Stimulated activated CD8-positive, alpha-beta memory T cell treated with anti-CD3 and anti-CD28 coated beads, Interleukin-7, amount 100 ng/mL, for 48 hours (primary cell): ENCODE results near the gene SLC16A3.
"Not testable (repeated sequence)": the region's sequence is repeated elsewhere in the genome, so short reads cannot be mapped to it uniquely, and the experiment has no call there.

Source experiments
- DNase-seq, 2 donors: peaks; one replicate each; pipeline ENCODE4 v3.0.0-alpha.2; 2020; ENCODE audit warnings: low read depth in 1 of 2; ENCODE audit errors: extremely low read depth in 1 of 2

SLC16A3 gene

DNA sequence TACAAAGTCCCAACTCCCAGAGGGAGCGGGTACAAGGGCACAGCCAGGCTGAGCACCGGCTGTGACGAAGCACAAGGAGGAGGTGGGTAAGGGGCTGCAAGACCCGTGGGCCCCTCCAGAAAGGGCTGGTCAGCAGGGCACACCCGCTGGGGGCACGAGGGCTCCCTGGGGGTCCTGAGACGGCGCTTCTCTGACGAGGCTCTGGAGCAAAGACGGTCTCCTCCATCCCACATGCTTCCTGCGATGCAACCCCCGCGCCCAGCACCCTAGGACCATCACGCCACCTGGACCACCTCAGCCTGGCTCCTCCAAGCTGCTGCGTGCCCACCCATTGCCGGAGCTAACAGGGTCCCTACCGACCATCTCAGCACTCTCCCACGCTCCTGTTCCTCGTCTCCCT, 24.9 kb upstream of the SLC16A3 start:
- DNase-seq, result no peak

DNA sequence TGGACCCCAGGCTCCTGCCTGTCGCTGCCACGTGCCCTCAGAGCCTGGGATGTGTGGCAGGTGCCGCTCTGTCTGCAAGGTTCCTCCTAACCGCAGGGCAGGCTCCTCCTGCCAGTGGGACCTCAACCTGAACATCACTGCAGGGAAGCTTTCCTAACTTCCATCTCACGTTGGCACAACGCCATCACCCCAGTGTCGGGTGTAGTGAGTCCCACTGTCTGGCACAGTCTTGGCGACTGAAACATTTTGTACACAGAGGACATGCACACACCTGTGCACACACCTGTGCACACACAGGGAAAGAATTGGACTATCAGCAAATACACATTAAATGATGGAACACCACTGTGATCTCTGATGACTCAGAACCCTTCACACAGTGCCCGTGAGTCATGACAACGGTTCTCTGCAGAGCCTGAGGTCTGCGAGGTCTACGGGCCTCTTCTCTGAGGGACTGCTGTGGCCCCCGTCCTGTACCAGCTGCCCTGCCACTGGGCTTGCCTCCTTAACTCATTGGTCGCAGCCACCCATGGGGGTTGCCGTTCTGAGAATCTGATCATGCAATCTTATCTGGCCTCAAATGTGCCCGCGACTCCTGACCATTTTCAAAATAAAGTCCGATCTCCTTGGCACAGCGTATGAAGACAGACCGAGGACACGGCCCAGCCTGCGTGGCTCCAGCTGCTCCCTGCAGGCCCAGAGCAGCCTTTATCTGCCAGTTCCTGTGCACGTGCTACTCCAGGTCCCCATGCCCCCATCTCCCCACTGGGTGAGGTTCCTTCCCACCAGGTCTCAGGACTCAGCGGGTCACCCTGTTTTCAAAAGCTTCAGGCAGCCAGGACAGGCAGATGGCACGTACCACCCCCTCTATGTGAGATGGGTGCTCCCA, 23.8 kb upstream of the SLC16A3 start:
- peak in 1 of 2 donors; percentile 59 for DNase-seq

DNA sequence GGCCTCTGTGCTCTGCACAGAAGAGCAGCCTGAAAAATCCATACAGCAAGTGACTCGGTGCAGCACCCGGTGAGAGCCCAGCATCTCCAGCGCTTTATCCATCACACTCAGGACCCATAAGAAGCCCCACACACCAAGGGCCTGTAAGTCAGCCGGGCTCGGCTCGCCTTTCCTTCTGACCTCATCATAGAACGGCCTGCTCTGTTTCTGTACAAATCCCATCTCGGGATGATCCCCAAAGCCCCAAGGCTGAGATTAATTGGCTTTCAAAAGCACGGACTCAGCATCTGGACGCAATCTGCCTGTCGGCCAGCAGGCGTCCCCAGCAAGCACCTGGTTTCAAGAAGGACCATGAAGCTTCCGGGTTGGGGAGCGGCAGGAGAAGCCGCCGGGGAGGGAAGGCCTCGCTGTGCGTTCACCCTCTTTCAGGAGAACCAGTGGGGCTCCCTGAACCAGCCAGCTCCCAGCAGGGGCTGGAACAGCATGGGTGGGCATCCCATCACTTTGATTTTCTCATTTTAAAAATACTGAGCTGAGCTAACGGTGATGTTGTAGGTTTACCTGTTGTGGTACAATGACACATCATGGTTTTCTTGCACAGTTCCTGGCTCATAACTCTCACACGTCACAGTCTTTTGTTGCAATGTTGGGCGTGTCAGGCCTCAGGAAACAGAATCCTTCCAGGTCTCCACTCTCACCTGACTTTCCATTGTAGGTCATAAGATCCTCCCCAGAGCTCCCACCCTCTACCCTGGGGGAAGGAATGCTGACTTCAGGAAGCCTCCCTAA, 22.9 kb upstream of the SLC16A3 start:
- peak in 1 of 2 donors; percentile 73 for DNase-seq

DNA sequence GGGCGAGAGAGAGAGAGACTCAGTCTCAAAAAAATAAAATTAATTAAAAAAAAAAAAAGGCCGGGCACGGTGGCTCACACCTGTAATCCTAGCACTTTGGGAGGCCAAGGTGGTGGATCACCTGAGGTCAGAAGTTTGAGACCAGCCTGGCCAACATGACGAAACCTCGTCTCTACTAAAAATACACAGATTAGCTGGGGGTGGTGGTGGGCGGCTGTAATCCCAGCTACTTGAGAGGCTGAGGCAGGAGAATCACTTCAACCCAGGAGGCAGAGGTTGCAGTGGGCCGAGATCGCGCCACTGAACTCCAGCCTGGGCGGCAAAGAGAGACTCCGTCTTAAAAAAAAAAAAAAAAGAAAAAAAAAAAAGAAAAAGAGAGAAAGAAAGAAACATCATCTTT, 18.2 kb upstream of the SLC16A3 start:
- not testable (repeated sequence) for DNase-seq

DNA sequence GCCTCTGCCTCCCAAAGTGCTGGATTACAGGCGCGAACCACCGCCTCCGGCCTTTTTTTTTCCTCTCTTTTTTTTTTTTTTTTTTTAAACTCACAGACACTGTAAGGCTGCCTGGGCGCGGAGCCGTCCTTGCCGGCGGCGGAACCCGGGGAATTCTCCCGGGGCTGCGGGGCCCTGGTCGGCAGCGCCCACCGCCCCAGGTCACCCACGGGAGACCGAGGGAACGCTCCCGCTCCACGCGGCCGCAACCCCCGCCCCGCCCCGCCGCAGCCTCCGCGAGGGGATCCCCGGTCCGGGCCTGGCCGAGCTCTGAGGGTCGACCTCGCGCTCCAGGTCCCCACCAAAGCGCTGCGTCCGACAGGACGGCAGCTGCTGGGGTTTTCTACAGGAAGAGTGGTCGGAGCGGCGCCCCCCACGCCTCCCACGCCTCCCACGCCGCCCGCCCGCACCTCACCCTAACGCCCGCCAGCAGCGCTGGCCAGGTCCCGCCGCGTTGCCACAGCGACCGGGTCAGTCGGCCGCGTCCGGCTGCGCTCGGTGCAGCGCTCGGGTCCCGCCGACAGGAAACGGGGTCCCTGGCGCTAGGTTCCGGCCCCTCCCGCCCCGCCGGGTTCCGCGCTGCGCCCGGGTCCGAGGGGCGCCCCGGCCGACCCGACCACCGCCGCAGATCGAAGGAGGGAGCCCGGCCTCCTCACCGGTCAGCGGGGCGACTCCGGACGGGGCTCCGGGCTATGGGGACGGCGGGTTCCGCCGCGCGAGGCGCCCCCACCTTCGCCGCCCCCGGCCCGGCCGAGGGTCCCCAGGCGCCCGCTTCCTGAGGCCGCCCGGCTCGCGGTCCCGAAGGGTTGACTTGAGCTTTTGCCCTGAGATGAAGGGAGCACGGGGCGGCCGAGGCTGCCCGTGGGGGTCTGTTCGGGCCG, 16.3 kb upstream of the SLC16A3 start, which contains the start of gene CCDC57:
CCDC57 (minus strand) TSS at position 512 of the 920 bp plus-strand sequence. CDS start 10,898 bp downstream, outside the sequence.
- peak; percentile 60 to 68 for DNase-seq

DNA sequence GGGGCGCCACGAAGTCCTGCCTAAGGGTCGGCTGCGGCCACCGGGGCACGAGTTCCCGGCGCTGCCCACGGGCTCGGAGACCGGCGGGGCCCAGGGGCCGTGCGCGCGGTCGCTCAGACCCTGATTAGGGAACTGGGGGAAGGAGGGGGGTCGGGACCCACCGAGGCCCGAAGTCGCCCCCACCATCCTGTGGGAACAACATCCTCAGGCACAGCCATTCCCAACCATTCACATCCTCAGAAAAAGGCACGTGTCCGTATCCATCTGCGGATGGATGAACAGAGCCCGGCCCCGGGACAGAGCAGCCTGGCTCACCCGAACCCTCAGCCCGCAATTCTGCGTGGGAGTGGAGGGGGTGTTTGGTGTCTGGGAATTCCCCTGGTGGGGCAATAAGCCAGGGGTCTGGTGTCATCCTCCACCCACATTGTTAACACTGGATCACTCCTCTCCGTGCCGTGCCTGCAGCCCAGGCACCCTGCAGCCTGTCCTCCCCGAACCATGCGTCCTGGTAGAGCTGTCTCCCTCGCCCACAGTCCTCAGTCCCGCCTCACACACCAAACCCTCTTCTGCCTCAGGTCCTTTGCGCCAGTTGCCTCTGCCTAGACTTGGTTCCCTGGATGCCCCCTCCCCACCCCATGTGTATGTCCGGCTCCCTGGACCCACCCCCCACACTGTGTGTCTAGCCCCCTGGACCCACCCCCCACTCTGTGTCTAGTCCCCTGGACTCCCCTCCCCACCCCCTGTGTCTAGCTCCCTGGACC, 15.4 kb upstream of the SLC16A3 start:
- peak in 1 of 2 donors; percentile 65 for DNase-seq

DNA sequence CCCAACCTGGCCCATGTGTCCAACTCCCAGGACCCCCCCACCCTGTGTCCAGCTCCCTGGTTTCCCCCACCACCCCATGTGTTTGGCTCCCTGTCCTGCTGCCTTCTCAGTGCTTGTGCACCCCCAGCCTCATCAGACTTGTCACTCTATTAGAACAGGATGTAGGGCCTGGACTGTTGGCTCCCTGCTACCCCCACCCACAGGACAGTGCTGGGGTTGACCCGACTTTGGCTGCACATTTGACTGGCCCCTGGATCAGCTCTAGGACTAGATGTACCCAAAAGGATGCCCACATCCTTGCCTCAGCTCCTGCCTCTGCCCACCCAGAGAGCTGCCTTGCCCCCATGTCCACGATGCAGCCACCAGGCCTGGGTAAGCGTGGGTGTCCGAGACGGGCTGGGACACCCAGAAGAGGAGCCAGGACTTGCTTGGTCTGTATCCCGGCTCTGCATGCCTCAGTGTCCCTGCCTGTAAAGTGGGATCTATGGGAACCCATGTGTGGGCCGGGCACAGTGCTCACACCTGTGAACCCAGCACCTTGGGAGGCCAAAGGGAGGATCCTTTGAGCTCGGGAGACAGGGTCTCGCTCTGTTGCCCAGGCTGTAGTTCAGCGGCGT, 14.7 kb upstream of the SLC16A3 start:
- no peak for DNase-seq

DNA sequence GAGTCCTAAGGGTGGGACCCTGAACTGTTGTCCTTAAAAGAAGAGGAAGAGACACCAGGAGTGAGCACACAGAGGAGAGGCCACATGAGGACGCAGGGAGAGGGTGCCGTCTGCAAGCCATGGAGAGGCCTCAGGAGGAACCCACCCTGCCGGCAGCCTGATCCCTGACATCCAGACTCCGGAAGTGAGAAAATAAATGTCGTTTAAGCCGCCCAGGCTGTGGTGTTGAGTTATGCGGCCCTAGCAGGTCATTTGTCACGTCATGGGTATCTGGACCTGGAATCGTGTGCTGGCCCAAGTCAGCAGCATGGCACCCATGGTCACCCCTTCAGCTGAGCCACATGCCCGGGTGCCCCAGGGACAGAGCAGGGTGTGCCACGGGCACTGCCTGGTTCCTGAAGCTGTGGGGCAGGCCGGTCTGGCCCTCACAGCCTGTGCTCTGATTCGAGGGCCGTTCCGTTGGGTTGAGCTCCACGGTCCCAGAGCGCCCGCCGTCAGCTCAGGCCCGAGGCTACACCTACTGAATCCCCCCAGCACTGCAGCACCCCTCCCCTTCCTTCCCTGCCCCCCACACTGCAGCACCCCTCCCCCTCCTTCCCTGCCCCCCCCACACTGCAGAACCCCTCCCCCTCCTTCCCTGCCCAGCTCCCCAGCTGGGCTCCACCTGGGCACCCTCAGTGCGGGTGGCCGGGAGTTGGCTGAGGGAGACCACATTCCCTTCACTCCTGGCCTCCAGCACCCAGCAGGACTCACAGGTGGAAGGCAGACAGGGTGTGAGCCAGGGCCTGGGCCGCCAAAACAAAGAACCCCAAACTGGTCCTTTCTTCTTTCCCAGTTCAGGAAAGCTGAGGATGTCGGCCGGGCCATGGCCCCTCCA, 13.5 kb upstream of the SLC16A3 start:
- no peak for DNase-seq

DNA sequence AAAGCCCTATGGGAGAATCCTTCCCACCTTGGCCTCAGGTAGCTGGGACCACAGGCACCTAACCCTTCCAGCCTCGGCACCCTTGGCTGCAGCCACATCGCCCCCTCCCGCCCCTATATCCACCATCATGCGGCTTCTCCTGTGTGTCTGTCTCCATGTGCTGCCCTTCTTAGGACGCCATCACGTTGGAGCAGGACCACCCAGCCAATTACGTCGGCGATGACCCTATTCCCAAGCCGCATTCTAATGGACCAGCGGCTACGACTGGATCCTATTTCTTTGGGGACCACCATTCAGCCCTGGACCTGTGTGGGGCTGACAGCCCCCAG, 12.9 kb upstream of the SLC16A3 start:
- DNase-seq, result no peak

DNA sequence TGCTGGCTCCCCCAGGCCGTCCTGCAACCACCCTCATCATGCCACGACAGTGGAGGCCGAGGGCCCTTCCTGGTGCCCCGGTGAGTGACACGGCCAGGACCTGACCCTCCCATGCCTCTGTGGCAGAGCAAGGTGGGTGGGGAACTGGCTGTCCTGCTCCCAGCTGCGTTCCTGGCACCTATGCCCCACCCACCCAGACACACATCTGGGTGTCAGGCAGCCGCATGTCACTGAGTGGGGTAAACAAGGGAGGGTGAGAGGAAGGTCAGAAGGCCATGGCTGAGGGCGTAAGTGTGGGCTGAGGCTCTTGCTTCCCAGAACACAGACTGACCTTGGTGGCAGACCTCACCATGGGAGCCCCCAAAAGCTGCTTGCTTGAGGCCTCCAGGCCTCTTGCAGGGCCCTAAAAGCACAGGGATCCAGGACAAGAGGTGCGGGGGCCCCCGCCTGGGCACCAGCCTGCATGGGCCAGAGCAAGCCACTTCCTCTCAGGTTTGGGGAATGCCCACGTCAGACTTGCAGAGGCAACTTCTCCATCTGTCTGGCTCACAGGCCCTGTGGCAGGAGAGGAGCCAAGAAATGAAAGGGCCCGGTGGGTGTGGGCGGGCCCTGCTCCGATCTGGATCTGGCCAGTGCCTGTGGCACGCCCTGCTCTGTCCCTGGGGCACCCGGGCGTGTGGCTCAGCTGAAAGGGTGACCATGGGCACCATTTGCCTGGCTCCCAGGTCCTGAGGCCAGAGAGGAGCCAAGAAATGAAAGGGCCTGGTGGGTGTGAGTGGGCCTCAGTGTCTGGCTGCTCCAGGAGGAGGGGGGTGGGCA, 12.3 kb upstream of the SLC16A3 start:
- no peak for DNase-seq

DNA sequence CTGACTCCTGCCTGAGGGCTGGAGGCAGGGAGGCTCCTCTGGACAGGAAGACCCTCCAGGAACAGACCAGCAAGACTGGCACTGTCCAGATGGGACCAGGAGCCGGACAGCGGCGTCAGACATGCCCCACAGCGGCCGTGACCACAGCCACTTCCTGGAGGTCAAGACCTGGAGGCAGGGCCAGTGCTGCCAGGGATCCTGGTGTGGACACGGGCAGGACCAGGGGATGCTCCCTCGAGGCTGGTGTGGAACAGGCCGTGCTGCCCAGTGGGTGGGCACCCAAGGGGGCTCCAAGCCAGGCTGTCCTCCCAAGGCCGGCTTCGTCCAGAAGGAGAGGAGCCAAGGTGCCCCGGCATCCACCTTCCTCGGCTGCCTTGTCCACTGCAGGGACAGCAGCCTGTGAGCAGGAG, 11.7 kb upstream of the SLC16A3 start:
- no peak for DNase-seq

DNA sequence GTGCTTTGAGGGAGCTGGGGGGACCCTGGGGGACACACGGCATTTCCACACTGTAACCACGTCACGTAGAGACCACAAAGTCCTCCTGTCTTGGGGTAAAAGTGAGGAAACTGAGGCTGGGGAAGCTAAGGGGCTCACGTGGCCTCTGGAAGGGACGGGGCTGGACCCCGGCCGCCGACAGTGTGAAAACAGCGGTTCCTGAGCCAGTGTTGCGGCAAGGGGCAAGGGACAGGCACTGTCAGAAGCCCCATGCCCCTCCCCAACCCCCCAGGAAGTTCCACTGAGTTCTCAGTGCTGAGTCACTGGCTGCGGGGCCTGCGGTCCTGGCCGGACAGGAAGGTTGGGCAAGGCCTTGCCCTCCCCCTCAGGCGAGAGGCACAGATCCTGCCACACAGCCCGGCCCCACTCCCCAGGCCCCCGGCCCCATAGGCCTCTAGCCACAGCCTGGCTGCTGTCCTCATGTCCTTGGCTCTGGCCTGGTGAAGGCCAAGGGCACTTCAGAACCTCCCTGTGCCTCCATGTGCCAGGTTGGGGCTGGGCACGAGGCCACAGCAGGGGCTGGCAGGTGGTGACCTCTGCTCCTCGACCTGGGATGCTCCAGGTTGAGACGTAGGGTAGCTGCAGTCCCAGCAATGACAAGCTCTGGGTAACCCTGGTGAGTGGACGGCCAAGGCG, 11.2 kb upstream of the SLC16A3 start:
- DNase-seq, result no peak

DNA sequence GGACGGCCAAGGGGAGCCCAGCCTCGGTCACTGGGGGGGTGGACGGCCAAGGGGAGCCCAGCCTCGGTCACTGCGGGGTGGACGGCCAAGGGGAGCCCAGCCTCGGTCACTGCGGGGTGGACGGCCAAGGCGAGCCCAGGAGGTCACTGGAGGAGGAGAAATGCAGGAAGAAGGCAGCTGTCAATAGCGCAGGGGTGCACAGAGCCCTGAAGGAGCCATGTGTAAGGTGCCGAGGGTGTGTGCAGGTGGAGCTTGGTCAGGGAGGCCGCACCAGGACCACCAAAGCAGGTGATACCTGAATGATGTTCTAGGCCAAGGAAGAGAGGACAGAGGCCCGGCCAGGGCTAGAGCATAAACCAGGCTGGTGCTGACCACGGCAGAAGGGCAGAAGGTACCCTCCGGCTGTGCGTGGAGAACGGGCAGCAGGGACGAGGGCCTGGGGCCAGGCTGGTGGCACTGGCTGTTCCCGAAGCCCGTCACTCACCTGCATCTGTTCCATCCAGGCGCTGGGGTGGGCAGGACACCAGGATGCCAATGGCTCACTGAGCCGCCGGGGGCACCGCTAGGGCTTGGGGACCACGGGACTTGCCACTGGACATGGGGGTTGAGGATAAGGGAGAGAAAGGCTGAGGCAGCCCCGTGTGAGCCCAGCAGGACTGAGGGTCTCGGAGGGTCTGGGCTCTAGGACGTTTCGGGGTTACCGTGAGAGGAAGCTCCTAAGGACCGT, 10.3 kb upstream of the SLC16A3 start:
- no peak for DNase-seq

DNA sequence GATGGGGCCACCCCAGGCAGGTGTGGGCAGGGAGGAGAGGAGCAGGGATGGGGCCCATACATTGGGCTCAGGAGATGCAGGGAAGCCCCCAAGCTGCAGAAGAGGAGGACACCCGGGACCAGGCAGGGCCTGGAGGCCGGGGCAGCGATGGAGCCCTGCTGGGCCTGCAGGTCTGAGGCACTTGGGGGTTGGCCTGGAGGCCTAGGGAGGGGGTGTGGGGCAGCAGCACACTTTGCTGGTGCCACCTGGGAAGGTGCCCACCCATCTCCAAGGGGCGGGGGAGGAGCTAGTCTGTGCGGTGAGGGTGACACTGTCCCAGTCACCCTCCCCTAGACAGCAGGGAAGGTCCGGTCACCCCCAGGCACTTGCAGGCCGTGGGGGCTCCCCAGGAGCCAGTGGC, 9.8 kb upstream of the SLC16A3 start:
- DNase-seq, result no peak

DNA sequence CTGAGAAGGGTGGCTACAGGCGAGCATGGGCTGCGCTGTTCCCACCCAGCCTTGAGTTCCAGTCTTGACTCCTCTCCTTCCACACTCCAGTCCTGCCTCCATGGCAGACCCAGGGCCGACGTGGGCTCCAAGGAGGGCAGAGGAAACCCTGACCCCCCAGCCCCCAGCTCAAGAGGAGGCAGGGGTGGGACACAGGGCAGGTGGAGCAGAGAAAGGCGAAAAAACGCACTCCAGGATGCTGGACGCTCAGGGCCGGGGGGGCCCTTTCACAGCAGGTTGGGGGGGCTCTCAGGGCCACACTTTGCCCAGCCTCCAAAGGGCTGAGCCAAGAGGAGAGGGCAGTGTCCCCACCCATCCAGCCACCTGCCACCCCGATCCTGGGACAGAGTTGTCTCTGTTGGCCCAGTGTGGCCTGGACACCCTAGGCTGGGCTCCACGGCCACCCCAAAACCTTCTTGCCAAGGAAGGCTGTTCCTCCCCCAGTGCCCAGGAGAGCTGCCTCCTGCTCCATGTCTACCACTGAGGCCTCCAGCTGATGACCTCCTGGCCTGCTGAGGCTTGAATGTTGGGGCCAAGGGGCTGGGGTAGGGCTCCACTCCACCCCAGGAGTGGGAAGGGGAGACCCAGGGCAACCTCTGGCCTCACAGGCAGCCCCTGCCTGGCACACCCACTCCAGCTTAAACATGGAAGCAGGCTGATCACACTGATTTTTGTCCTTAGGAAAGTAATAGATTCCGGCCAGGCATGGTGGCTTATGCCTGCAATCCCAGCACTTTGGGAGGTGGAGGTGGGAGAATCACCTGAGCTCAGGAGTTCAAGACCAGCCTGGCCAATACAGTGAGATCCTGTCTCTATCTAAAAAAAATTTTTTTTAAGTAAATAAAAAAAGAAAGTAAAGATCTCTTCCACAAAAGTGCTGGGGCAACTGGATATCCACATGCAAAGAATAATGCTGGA, 8.8 kb upstream of the SLC16A3 start:
- no peak for DNase-seq
